Measurements from ENCODE around the gene PRDM16. TPM values are rescaled to one million over a fixed set of nuclear protein-coding genes. Genes with fewer than 3 reads are reported as not detected.

Gene PRDM16
- total and polyA plus RNA-seq, 2 of the 13 experiments (the other 11 are each of a cell fraction or from before 2014, with no cell fraction given) = 0.15 to 0.81 TPM

DNA sequence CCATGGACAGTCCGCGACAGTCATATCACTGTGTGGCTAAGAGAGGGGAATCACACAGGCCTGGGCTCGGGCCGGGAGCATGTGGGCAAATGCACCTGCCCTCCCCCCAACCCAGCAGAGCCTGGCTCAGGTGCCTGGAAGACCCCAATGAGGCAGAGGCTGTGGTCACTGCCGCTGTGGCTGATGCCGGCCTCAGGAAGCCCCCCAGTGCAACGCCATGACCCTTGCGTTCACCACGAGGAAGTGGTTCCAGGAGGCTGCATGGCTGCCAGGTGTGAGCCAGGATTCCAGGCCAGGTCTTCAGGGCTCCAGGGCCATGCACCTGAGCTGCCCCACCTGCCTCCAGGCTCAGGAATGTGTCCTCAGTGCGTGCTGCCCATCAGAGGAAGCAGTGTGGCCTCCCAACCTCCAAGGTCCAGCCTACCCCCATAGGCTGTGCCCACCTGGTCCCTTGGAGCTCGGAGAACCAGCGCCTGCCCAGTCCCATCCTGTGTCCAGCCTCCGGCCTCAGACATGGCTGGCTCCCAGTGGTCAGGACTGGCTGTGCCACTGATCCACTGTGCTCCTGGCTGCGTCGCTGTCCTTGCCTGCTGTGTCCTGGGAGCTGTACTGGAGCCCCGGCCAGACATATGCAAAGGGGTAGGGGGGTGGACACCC, 393.5 kb downstream of the PRDM16 start:
- Histone ChIP-seq H3K4me2 (ENCODE audit: low read depth, low read length) (no peak overlapping the region), H3K4me1 (ENCODE audit: insufficient read depth, low read length) (peaks cover 43% of the 10 kb centered on the region), H3K27me3 (ENCODE audit: control insufficient read depth in 1 of 2, insufficient read depth in 2 of 2, low read length in 2 of 2) (no peaks in the 10 kb centered on the region), H3K36me3 (replicated peaks in 1 of 2; ENCODE audit: control insufficient read depth in 1 of 2, insufficient read depth in 2 of 2, low read length in 2 of 2) (peaks cover 0 to 8% of the 10 kb centered on the region in 2 experiments; a peak in 4 of 5 replicates), H3K79me2 (ENCODE audit: insufficient read depth, low read length) (peaks cover 30% of the 10 kb centered on the region), H3K4me3 (replicated peaks in 1 of 3; ENCODE audit: insufficient read depth in 1 of 3, low read depth in 2 of 3, low read length in 3 of 3) (no peak overlapping the region), H3K27ac (ENCODE audit: extremely low read length, insufficient read depth, low read length) (no peak overlapping the region), H4K20me1 (ENCODE audit: insufficient read depth, low read length) (no peaks in the 10 kb centered on the region), H3K9ac (ENCODE audit: insufficient read depth, low read depth, low read length) (no peak overlapping the region), H3K9me3 (ENCODE audit: low read length) (no peaks in the 10 kb centered on the region), H2AFZ (ENCODE audit: low read length) (no peak overlapping the region)
- no TSS peak for BruUV-seq (replicated peaks)
- POLR2A ChIA-PET = interaction anchor here (1.6 to 11.4 kb wide), 2 partner anchors 9 to 10 kb away, joined by 6 to 282 read pairs; no protein-coding TSS in a partner anchor
- CTCF ChIA-PET (ENCODE audit: low intra/inter-chr PET ratio, low total read pairs) = no interaction called here
- TF ChIP-seq HNRNPLL (IDR thresholded peaks at IDR 0.05; ENCODE audit: low read depth, low read length, poor library complexity, severe bottlenecking) (no peak), NONO (IDR thresholded peaks at IDR 0.05) (no peak), NONO (CRISPR knock-in tag; conservative IDR thresholded peaks at IDR 0.05) (no peak)
- TF ChIP-seq, protein P1, sequence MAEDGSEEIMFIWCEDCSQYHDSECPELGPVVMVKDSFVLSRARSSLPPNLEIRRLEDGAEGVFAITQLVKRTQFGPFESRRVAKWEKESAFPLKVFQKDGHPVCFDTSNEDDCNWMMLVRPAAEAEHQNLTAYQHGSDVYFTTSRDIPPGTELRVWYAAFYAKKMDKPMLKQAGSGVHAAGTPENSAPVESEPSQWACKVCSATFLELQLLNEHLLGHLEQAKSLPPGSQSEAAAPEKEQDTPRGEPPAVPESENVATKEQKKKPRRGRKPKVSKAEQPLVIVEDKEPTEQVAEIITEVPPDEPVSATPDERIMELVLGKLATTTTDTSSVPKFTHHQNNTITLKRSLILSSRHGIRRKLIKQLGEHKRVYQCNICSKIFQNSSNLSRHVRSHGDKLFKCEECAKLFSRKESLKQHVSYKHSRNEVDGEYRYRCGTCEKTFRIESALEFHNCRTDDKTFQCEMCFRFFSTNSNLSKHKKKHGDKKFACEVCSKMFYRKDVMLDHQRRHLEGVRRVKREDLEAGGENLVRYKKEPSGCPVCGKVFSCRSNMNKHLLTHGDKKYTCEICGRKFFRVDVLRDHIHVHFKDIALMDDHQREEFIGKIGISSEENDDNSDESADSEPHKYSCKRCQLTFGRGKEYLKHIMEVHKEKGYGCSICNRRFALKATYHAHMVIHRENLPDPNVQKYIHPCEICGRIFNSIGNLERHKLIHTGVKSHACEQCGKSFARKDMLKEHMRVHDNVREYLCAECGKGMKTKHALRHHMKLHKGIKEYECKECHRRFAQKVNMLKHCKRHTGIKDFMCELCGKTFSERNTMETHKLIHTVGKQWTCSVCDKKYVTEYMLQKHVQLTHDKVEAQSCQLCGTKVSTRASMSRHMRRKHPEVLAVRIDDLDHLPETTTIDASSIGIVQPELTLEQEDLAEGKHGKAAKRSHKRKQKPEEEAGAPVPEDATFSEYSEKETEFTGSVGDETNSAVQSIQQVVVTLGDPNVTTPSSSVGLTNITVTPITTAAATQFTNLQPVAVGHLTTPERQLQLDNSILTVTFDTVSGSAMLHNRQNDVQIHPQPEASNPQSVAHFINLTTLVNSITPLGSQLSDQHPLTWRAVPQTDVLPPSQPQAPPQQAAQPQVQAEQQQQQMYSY (CRISPR knock-in tag; IDR thresholded peaks at IDR 0.05) = peak; percentile 55; the same call in 1 of the 2 replicates
- in situ Hi-C loops (cut with HindIII; ENCODE audit: extremely low pct_ligation_motif_present, low pct_unique_long_range_greater_than_20kb) = no loop called here
- ATAC-seq (no peak), DNase-seq (ENCODE audit: low spot score) (no peak), FAIRE-seq (no peak)
- intact Hi-C loops (cut with micrococcal nuclease; ENCODE audit: unreplicated experiment) = no loop called here
- WGBS (ENCODE audit: low lambda C conversion rate) = 96% methylated on average over 11 of the region's 16 CpGs
